ENCODE results near the gene NEUROD6. TPM values are rescaled to one million over a fixed set of nuclear protein-coding genes. Genes with fewer than 3 reads are reported as not detected.

The NEUROD6 gene
- polyA plus RNA-seq, 3 donors, result not detected

- no peak overlapping the region for H3K27ac Mint-ChIP-seq
- no peaks in the 10 kb centered on the region for H3K9me3 ChIP-seq (replicated peaks in 1 of 2; ENCODE audit: control insufficient read depth in 1 of 2, insufficient read depth in 1 of 2, low read length in 2 of 2)
- H3K4me2 ChIP-seq (replicated peaks; ENCODE audit: extremely low read depth, low read length, poor library complexity, severe bottlenecking), result no peak overlapping the region
- no peak for TF ChIP-seq CTCF (IDR thresholded peaks at IDR 0.05)
- H3K36me3 Mint-ChIP-seq, result no peaks in the 10 kb centered on the region
- H3K4me3 ChIP-seq (replicated peaks in 1 of 3; ENCODE audit: low read depth in 2 of 3, low read length in 3 of 3), result no peak overlapping the region
- no peak overlapping the region for H3K9ac ChIP-seq (ENCODE audit: insufficient read depth, low read length, poor library complexity, severe bottlenecking)
- H3K4me1 Mint-ChIP-seq, result no peaks in the 10 kb centered on the region
- peaks cover 0 to 4% (median 0%) of the 10 kb centered on the region in 7 donors for H3K9me3 Mint-ChIP-seq
- no peaks in the 10 kb centered on the region for H3K79me2 ChIP-seq (ENCODE audit: insufficient read depth, low read length)
- H3K36me3 ChIP-seq (replicated peaks in 1 of 2; ENCODE audit: control insufficient read depth in 1 of 2, insufficient read depth in 2 of 2, low read length in 2 of 2), result no peaks in the 10 kb centered on the region
- intact Hi-C loops (cut with micrococcal nuclease), result loop anchor here in 1 of 2 donors (5.0 kb wide), 1 partner anchor 51 kb away; no protein-coding TSS in a partner anchor
- DNase-seq, result no peak
- no peaks in the 10 kb centered on the region for H3K27me3 ChIP-seq (ENCODE audit: control insufficient read depth in 2 of 2, insufficient read depth in 2 of 2, low read length in 2 of 2)
- H4K20me1 ChIP-seq (ENCODE audit: insufficient read depth, low read length), result no peaks in the 10 kb centered on the region
- no peak overlapping the region for H2AFZ ChIP-seq (ENCODE audit: insufficient read depth, low read depth, low read length, poor library complexity, severe bottlenecking)
- WGBS (ENCODE audit: insufficient coverage), result no CpG with 5 or more reads among the region's 7 CpGs
- no peaks in the 10 kb centered on the region for H3K4me1 ChIP-seq (ENCODE audit: control insufficient read depth in 1 of 2, insufficient read depth in 2 of 2, low read length in 2 of 2)
- H3K27ac ChIP-seq (ENCODE audit: low read depth in 1 of 2, low read length in 2 of 2), result no peak overlapping the region
- no peak overlapping the region for H3K4me3 Mint-ChIP-seq
- no peaks in the 10 kb centered on the region for H3K27me3 Mint-ChIP-seq (ENCODE audit: low read depth in 3 of 3)
These were observed 27.6 kb downstream of the NEUROD6 start for GRCh38 chr7:31312889-31313288.

- WGBS (ENCODE audit: insufficient coverage), result 70% methylated on average over 6 of the region's 6 CpGs
- H3K4me1 Mint-ChIP-seq, result no peaks in the 10 kb centered on the region
- Histone ChIP-seq H3K27me3 (ENCODE audit: control insufficient read depth in 2 of 2, insufficient read depth in 2 of 2, low read length in 2 of 2) (no peaks in the 10 kb centered on the region), H3K4me1 (ENCODE audit: control insufficient read depth in 1 of 2, insufficient read depth in 2 of 2, low read length in 2 of 2) (no peaks in the 10 kb centered on the region), H3K9ac (ENCODE audit: insufficient read depth, low read length, poor library complexity, severe bottlenecking) (no peak overlapping the region), H3K9me3 (replicated peaks in 1 of 2; ENCODE audit: control insufficient read depth in 1 of 2, insufficient read depth in 1 of 2, low read length in 2 of 2) (no peaks in the 10 kb centered on the region), H3K4me3 (replicated peaks in 1 of 3; ENCODE audit: low read depth in 2 of 3, low read length in 3 of 3) (no peak overlapping the region), H2AFZ (ENCODE audit: insufficient read depth, low read depth, low read length, poor library complexity, severe bottlenecking) (no peak overlapping the region), H4K20me1 (ENCODE audit: insufficient read depth, low read length) (no peaks in the 10 kb centered on the region), H3K36me3 (replicated peaks in 1 of 2; ENCODE audit: control insufficient read depth in 1 of 2, insufficient read depth in 2 of 2, low read length in 2 of 2) (no peaks in the 10 kb centered on the region), H3K4me2 (replicated peaks; ENCODE audit: extremely low read depth, low read length, poor library complexity, severe bottlenecking) (no peak overlapping the region), H3K79me2 (ENCODE audit: insufficient read depth, low read length) (no peaks in the 10 kb centered on the region), H3K27ac (ENCODE audit: low read depth in 1 of 2, low read length in 2 of 2) (no peak overlapping the region)
- H3K27me3 Mint-ChIP-seq (ENCODE audit: low read depth in 3 of 3), result peaks cover 0 to 2% (median 0%) of the 10 kb centered on the region in 3 donors
- no peak for DNase-seq
- H3K9me3 Mint-ChIP-seq, result no peaks in the 10 kb centered on the region
- H3K36me3 Mint-ChIP-seq, result no peaks in the 10 kb centered on the region
- intact Hi-C loops (cut with micrococcal nuclease), result loop anchor here in 1 of 2 donors (5.0 kb wide), 1 partner anchor 49 kb away; no protein-coding TSS in a partner anchor
- H3K27ac Mint-ChIP-seq, result no peak overlapping the region
- TF ChIP-seq CTCF (IDR thresholded peaks at IDR 0.05), result no peak
- H3K4me3 Mint-ChIP-seq, result no peak overlapping the region
These were observed 29.0 kb downstream of the NEUROD6 start for GRCh38 chr7:31311552-31311951.
